Stimulated activated CD4-positive, alpha-beta T cell treated with anti-CD3 and anti-CD28 coated beads, Interleukin-4, amount 100 ng/mL, for 48 hours (primary cell): ENCODE results near the gene NR1H4.
"Not testable (repeated sequence)": the region's sequence is repeated elsewhere in the genome, so short reads cannot be mapped to it uniquely, and the experiment has no call there.

ENCODE experiments used
- DNase-seq, 2 donors: peaks; one replicate each; pipeline ENCODE4 v3.0.0-alpha.2; 2020; ENCODE audit warnings: low read depth in 2 of 2

The NR1H4 gene

GRCh38 chr12:100512692-100513091 lies 39.0 kb downstream of the NR1H4 start:
- DNase-seq: no peak

- no peak for DNase-seq
Observed at GRCh38 chr12:100515968-100516367, 42.3 kb downstream of the NR1H4 start.

GRCh38 chr12:100518376-100518775 lies 44.7 kb downstream of the NR1H4 start:
- no peak for DNase-seq

GRCh38 chr12:100520048-100520769 lies 46.5 kb downstream of the NR1H4 start:
- DNase-seq: no peak

- DNase-seq: no peak
Observed at GRCh38 chr12:100521958-100522357, 48.3 kb downstream of the NR1H4 start.

- DNase-seq: no peak
Observed at GRCh38 chr12:100528034-100528433, 54.4 kb downstream of the NR1H4 start.

- DNase-seq: no peak
Observed at GRCh38 chr12:100528471-100529127, 54.9 kb downstream of the NR1H4 start.

GRCh38 chr12:100529756-100530350 lies 56.2 kb downstream of the NR1H4 start:
- DNase-seq: no peak

- DNase-seq: no peak
Observed at GRCh38 chr12:100533376-100533775, 59.7 kb downstream of the NR1H4 start.

- no peak for DNase-seq
Observed at GRCh38 chr12:100534625-100535227, 61.1 kb downstream of the NR1H4 start.

- DNase-seq: peak; percentile 1 to 2
Observed at GRCh38 chr12:100539202-100539601, 65.5 kb downstream of the NR1H4 start.

GRCh38 chr12:100544165-100544564 lies 70.5 kb downstream of the NR1H4 start:
- no peak for DNase-seq

- no peak for DNase-seq
Observed at GRCh38 chr12:100545092-100545491, 71.4 kb downstream of the NR1H4 start.

GRCh38 chr12:100553936-100554335 lies 80.3 kb downstream of the NR1H4 start:
- DNase-seq: no peak

- no peak for DNase-seq
Observed at GRCh38 chr12:100554608-100555077, 81.0 kb downstream of the NR1H4 start.

GRCh38 chr12:100555722-100556121 lies 82.1 kb downstream of the NR1H4 start:
- no peak for DNase-seq

GRCh38 chr12:100557357-100557756 lies 83.7 kb downstream of the NR1H4 start:
- DNase-seq: no peak

- not testable (repeated sequence) for DNase-seq
Observed at GRCh38 chr12:100559261-100559660, 85.6 kb downstream of the NR1H4 start.

GRCh38 chr12:100564090-100564489 lies 90.4 kb downstream of the NR1H4 start:
- no peak for DNase-seq

GRCh38 chr12:100564905-100565467 lies 91.3 kb downstream of the NR1H4 start:
- DNase-seq: no peak

GRCh38 chr12:100565987-100566545 lies 92.4 kb downstream of the NR1H4 start:
- no peak for DNase-seq
